ENCODE measurements around the gene ACOX1. TPM values are rescaled to one million over a fixed set of nuclear protein-coding genes. Genes with fewer than 3 reads are reported as not detected.

Gene ACOX1
- total RNA-seq, 1 donor from 2014 or later, result 9.7 TPM

DNA sequence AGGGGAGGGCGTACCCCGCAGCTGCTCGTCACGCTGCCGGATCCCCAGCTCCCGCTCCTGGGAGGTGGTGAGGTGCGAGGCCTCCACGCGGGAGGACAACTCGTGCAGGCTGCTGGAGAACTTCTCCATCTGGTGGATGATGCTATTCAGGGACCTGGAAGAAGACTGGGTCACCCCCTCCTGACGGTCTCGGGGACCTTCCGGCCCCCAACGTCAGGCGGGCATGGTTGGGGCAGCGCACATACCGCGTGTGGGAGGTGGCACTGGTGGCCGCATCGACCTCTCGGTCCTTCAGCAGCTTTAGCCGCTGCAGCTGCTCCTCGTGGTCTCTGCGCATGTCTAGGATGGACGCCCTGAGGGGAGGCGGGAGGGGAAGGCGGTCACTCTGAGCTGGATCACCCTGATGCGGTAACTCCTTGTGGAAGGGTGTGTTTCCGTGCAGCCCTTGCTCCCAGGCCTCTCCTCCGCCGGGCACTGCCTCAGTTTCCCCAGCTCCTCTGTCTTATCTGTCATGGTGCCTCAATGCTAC is 61.0 kb downstream of the ACOX1 start:
- TF ChIP-seq EZH2 (IDR thresholded peaks at IDR 0.05) (no peak), EZH2phosphoT487 (IDR thresholded peaks at IDR 0.05) (no peak)
- TF ChIP-seq, protein P1, sequence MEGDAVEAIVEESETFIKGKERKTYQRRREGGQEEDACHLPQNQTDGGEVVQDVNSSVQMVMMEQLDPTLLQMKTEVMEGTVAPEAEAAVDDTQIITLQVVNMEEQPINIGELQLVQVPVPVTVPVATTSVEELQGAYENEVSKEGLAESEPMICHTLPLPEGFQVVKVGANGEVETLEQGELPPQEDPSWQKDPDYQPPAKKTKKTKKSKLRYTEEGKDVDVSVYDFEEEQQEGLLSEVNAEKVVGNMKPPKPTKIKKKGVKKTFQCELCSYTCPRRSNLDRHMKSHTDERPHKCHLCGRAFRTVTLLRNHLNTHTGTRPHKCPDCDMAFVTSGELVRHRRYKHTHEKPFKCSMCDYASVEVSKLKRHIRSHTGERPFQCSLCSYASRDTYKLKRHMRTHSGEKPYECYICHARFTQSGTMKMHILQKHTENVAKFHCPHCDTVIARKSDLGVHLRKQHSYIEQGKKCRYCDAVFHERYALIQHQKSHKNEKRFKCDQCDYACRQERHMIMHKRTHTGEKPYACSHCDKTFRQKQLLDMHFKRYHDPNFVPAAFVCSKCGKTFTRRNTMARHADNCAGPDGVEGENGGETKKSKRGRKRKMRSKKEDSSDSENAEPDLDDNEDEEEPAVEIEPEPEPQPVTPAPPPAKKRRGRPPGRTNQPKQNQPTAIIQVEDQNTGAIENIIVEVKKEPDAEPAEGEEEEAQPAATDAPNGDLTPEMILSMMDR (IDR thresholded peaks at IDR 0.05), result no peak
- Mint-ChIP-seq H3K9me3 (no peaks in the 10 kb centered on the region), H3K36me3 (peaks cover 4% of the 10 kb centered on the region), H3K4me1 (no peaks in the 10 kb centered on the region), H3K27me3 (ENCODE audit: insufficient read depth, low read depth) (peaks cover 3% of the 10 kb centered on the region), H3K4me3 (no peak overlapping the region), H3K27ac (no peak overlapping the region)
- Histone ChIP-seq H3K9ac (no peak overlapping the region), H3K27me3 (no peaks in the 10 kb centered on the region), H3K4me2 (no peak overlapping the region), H3K36me3 (no peaks in the 10 kb centered on the region), H3K79me2 (ENCODE audit: low read depth) (no peaks in the 10 kb centered on the region), H3K4me1 (no peaks in the 10 kb centered on the region), H2AFZ (replicated peaks) (no peak overlapping the region), H4K20me1 (ENCODE audit: low read depth) (no peaks in the 10 kb centered on the region), H3K9me3 (ENCODE audit: low read depth) (no peaks in the 10 kb centered on the region), H3F3A (ENCODE audit: low read depth) (no peaks in the 10 kb centered on the region), H3K27ac (no peak overlapping the region), H3K4me3 (no peak overlapping the region)
- no peak for DNase-seq (ENCODE audit: low spot score)

DNA sequence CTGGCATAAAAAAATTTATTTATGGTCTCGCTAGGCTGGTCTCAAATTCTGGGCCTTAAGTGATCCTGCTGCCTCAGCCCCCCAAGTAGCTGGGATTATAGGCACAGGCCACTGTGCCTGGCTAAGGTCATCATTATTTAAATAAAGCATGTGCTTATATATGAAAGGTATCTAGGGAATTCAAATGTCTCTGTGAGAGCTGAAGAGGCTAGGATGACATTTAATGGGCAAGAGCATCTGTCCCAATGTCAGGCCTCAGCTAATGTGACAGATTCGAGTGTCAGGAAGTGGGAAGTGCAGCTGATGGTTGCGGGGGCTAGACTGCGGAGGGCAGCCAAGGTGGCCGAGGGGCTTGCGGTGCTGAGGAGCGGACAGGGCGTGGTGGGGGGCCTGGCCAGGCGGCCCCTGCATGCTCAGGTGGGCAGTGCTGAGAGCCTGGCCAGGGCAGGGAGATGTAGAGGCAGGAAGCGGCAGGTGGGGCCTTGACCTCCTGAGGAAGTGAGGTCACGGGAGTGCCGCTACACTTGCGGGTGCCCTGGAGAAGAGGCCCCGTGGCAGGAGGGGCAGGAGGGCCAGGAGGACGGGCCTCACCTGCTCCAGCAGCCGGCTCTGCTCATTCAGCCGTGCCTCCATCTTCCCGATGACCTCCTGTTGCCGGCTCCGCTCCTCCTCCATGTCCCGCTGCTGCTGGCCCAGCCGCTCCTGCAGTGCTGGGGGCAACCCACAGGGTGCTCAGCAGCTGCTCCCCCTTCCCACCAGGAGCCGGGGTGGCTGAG is 61.6 kb downstream of the ACOX1 start:
- Histone ChIP-seq H3K4me3 (no peak overlapping the region), H3K36me3 (no peaks in the 10 kb centered on the region), H3K27ac (no peak overlapping the region), H3K4me2 (no peak overlapping the region), H3K9ac (no peak overlapping the region), H3K79me2 (ENCODE audit: low read depth) (no peaks in the 10 kb centered on the region), H4K20me1 (ENCODE audit: low read depth) (no peaks in the 10 kb centered on the region), H3K9me3 (ENCODE audit: low read depth) (no peaks in the 10 kb centered on the region), H3K4me1 (no peaks in the 10 kb centered on the region), H3F3A (ENCODE audit: low read depth) (no peaks in the 10 kb centered on the region), H3K27me3 (no peaks in the 10 kb centered on the region), H2AFZ (replicated peaks) (no peak overlapping the region)
- no peak overlapping the region for H3K27ac Mint-ChIP-seq
- peaks cover 3% of the 10 kb centered on the region for H3K27me3 Mint-ChIP-seq (ENCODE audit: insufficient read depth, low read depth)
- no peaks in the 10 kb centered on the region for H3K9me3 Mint-ChIP-seq
- H3K36me3 Mint-ChIP-seq, result peaks cover 4% of the 10 kb centered on the region
- TF ChIP-seq EZH2 (IDR thresholded peaks at IDR 0.05) (no peak), EZH2phosphoT487 (IDR thresholded peaks at IDR 0.05) (no peak)
- TF ChIP-seq, protein P1 (IDR thresholded peaks at IDR 0.05), result no peak
- no peak overlapping the region for H3K4me3 Mint-ChIP-seq
- no peaks in the 10 kb centered on the region for H3K4me1 Mint-ChIP-seq
- DNase-seq (ENCODE audit: low spot score), result no peak

DNA sequence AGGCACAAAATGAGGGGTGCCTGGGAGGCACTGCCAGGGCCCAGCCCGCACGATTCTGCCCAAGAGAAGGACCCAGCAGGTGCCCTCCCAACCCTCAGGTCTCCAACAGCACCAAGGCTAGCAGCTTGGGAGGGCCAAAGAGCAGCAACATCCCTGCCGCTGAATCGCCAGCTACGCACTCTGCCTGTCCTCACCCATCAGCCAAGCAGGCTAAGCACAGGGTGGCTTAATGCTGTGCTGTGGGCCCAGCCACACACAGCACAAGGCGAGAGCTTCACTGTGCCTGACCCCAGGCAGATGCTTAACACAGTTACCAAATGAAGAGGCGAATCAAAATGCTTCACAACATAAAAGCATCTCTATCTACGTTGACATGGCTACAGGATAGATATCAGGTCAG is 63.7 kb downstream of the ACOX1 start:
- Histone ChIP-seq H3K79me2 (ENCODE audit: low read depth) (no peaks in the 10 kb centered on the region), H4K20me1 (ENCODE audit: low read depth) (no peaks in the 10 kb centered on the region), H2AFZ (replicated peaks) (no peak overlapping the region), H3K4me2 (no peak overlapping the region), H3K4me3 (no peak overlapping the region), H3K27ac (no peak overlapping the region), H3K4me1 (no peaks in the 10 kb centered on the region), H3F3A (ENCODE audit: low read depth) (peaks cover 7% of the 10 kb centered on the region), H3K9ac (no peak overlapping the region), H3K27me3 (no peaks in the 10 kb centered on the region), H3K36me3 (no peaks in the 10 kb centered on the region), H3K9me3 (ENCODE audit: low read depth) (no peaks in the 10 kb centered on the region)
- Mint-ChIP-seq H3K9me3 (no peaks in the 10 kb centered on the region), H3K4me1 (no peaks in the 10 kb centered on the region), H3K27ac (no peak overlapping the region), H3K27me3 (ENCODE audit: insufficient read depth, low read depth) (peaks cover 3% of the 10 kb centered on the region), H3K36me3 (peaks cover 4% of the 10 kb centered on the region), H3K4me3 (no peak overlapping the region)
- TF ChIP-seq, protein P1 (IDR thresholded peaks at IDR 0.05), result no peak
- TF ChIP-seq EZH2 (IDR thresholded peaks at IDR 0.05), result no peak
- TF ChIP-seq EZH2phosphoT487 (IDR thresholded peaks at IDR 0.05), result no peak
- no peak for DNase-seq (ENCODE audit: low spot score)
